Measurements from ENCODE around the gene PPCS. TPM values are rescaled to one million over a fixed set of nuclear protein-coding genes. Genes with fewer than 3 reads are reported as not detected.
A peak's percentile ranks its signal among the peaks of the same experiment; 100 is the strongest.

The PPCS gene
- total and polyA plus RNA-seq, 2 experiments from 2014 or later: 66.8 to 106 TPM

- no peak for DNase-seq
- TF ChIP-seq EZH2phosphoT487 (IDR thresholded peaks at IDR 0.05; ENCODE audit: insufficient read depth, low read depth): no peak
- no peak for TF ChIP-seq EZH2 (IDR thresholded peaks at IDR 0.05; ENCODE audit: insufficient read depth, poor library complexity, severe bottlenecking)
Observed at GRCh38 chr1:42434340-42434739, 22.0 kb upstream of the PPCS start.

GRCh38 chr1:42439940-42440339 lies 16.4 kb upstream of the PPCS start:
- no peak overlapping the region for H3K4me2 ChIP-seq (ENCODE audit: unreplicated experiment)
- WGBS, 2 experiments (ENCODE audit: low coverage in 1 of 2, low lambda C conversion rate in 2 of 2, missing lambda C conversion rate in 2 of 2): 26 to 31% methylated on average over 2 of the region's 2 CpGs
- TF ChIP-seq EZH2 (IDR thresholded peaks at IDR 0.05; ENCODE audit: insufficient read depth, poor library complexity, severe bottlenecking) (no peak), EZH2phosphoT487 (IDR thresholded peaks at IDR 0.05; ENCODE audit: insufficient read depth, low read depth) (no peak)

More at GRCh38 chr1:42434340-42434739, 22.0 kb upstream of the PPCS start:
- H3K36me3 ChIP-seq (ENCODE audit: low read depth): no peaks in the 10 kb centered on the region
- no peak overlapping the region for H3K27ac ChIP-seq
- no peaks in the 10 kb centered on the region for H3K9me2 ChIP-seq (ENCODE audit: insufficient read depth)
- H4K20me1 ChIP-seq (ENCODE audit: insufficient read depth): no peaks in the 10 kb centered on the region
- WGBS, 2 experiments (ENCODE audit: low coverage in 1 of 2, low lambda C conversion rate in 2 of 2, missing lambda C conversion rate in 2 of 2): 76 to 79% methylated on average over 4 of the region's 4 CpGs
- in situ Hi-C loops (cut with MboI): no loop called here
- H3K9me3 ChIP-seq (ENCODE audit: low read depth): no peaks in the 10 kb centered on the region
- no peak overlapping the region for H3K4me3 ChIP-seq
- H2AFZ ChIP-seq: no peak overlapping the region
- H3K79me2 ChIP-seq (ENCODE audit: insufficient read depth): no peaks in the 10 kb centered on the region
- no peak overlapping the region for H3K4me2 ChIP-seq (ENCODE audit: unreplicated experiment)
- no peak overlapping the region for H3K9ac ChIP-seq
- H3K27me3 ChIP-seq (replicated peaks; ENCODE audit: insufficient read depth): no peaks in the 10 kb centered on the region
- peaks cover 15% of the 10 kb centered on the region for H3F3A ChIP-seq (ENCODE audit: insufficient read depth)
- H3K4me1 ChIP-seq (ENCODE audit: insufficient read depth): peaks cover 18% of the 10 kb centered on the region

GRCh38 chr1:42442662-42443061 lies 13.7 kb upstream of the PPCS start:
- DNase-seq: no peak
- H3K4me2 ChIP-seq (ENCODE audit: unreplicated experiment): no peak overlapping the region
- in situ Hi-C loops (cut with MboI): no loop called here
- H3K27ac ChIP-seq: no peak overlapping the region
- H3K9ac ChIP-seq: no peak overlapping the region
- H2AFZ ChIP-seq: no peak overlapping the region
- H3K4me1 ChIP-seq (ENCODE audit: insufficient read depth): 0 out of 2 replicates have a peak, but pooled peaks cover 3% of the 10 kb centered on the region
- no peaks in the 10 kb centered on the region for H4K20me1 ChIP-seq (ENCODE audit: insufficient read depth)
- H3K9me2 ChIP-seq (ENCODE audit: insufficient read depth): no peaks in the 10 kb centered on the region
- no peak overlapping the region for H3K4me3 ChIP-seq
- no peaks in the 10 kb centered on the region for H3K36me3 ChIP-seq (ENCODE audit: low read depth)
- no peaks in the 10 kb centered on the region for H3K79me2 ChIP-seq (ENCODE audit: insufficient read depth)
- H3K9me3 ChIP-seq (ENCODE audit: low read depth): no peaks in the 10 kb centered on the region
- TF ChIP-seq EZH2 (IDR thresholded peaks at IDR 0.05; ENCODE audit: insufficient read depth, poor library complexity, severe bottlenecking) (no peak), EZH2phosphoT487 (IDR thresholded peaks at IDR 0.05; ENCODE audit: insufficient read depth, low read depth) (no peak)
- H3F3A ChIP-seq (ENCODE audit: insufficient read depth): peaks cover 12% of the 10 kb centered on the region
- whole genome bisulfite sequencing, 2 experiments (ENCODE audit: low coverage in 1 of 2, low lambda C conversion rate in 2 of 2, missing lambda C conversion rate in 2 of 2): 32 to 37% methylated on average over 2 of the region's 2 CpGs
- H3K27me3 ChIP-seq (replicated peaks; ENCODE audit: insufficient read depth): no peaks in the 10 kb centered on the region

More at GRCh38 chr1:42439940-42440339, 16.4 kb upstream of the PPCS start:
- DNase-seq: peak; percentile 85
- H3K9me3 ChIP-seq (ENCODE audit: low read depth): no peaks in the 10 kb centered on the region
- H3K4me3 ChIP-seq: no peak overlapping the region
- no peaks in the 10 kb centered on the region for H3K9me2 ChIP-seq (ENCODE audit: insufficient read depth)
- H4K20me1 ChIP-seq (ENCODE audit: insufficient read depth): no peaks in the 10 kb centered on the region
- no peak overlapping the region for H3K27ac ChIP-seq
- H3K27me3 ChIP-seq (replicated peaks; ENCODE audit: insufficient read depth): no peaks in the 10 kb centered on the region
- H3K79me2 ChIP-seq (ENCODE audit: insufficient read depth): no peaks in the 10 kb centered on the region
- in situ Hi-C loops (cut with MboI): no loop called here
- no peak overlapping the region for H2AFZ ChIP-seq
- no peak overlapping the region for H3K9ac ChIP-seq
- H3F3A ChIP-seq (ENCODE audit: insufficient read depth): peaks cover 12% of the 10 kb centered on the region
- H3K4me1 ChIP-seq (ENCODE audit: insufficient read depth): 0 out of 2 replicates have a peak, but pooled peaks cover 3% of the 10 kb centered on the region
- H3K36me3 ChIP-seq (ENCODE audit: low read depth): no peaks in the 10 kb centered on the region

- Histone ChIP-seq H3F3A (ENCODE audit: insufficient read depth) (no peaks in the 10 kb centered on the region), H2AFZ (no peak overlapping the region), H3K36me3 (ENCODE audit: low read depth) (no peaks in the 10 kb centered on the region), H4K20me1 (ENCODE audit: insufficient read depth) (no peaks in the 10 kb centered on the region), H3K27ac (no peak overlapping the region), H3K27me3 (replicated peaks; ENCODE audit: insufficient read depth) (no peaks in the 10 kb centered on the region), H3K4me1 (ENCODE audit: insufficient read depth) (no peaks in the 10 kb centered on the region), H3K9me2 (ENCODE audit: insufficient read depth) (no peaks in the 10 kb centered on the region), H3K4me3 (no peak overlapping the region), H3K9ac (no peak overlapping the region), H3K79me2 (ENCODE audit: insufficient read depth) (no peaks in the 10 kb centered on the region), H3K9me3 (ENCODE audit: low read depth) (no peaks in the 10 kb centered on the region), H3K4me2 (ENCODE audit: unreplicated experiment) (no peak overlapping the region)
- DNase-seq: no peak
- in situ Hi-C loops (cut with MboI): no loop called here
- TF ChIP-seq EZH2 (IDR thresholded peaks at IDR 0.05; ENCODE audit: insufficient read depth, poor library complexity, severe bottlenecking): no peak
- TF ChIP-seq EZH2phosphoT487 (IDR thresholded peaks at IDR 0.05; ENCODE audit: insufficient read depth, low read depth): no peak
Observed at GRCh38 chr1:42449256-42449655, 7.1 kb upstream of the PPCS start.

GRCh38 chr1:42450061-42450460 lies 6.3 kb upstream of the PPCS start:
- Histone ChIP-seq H2AFZ (no peak overlapping the region), H3K9me2 (ENCODE audit: insufficient read depth) (no peaks in the 10 kb centered on the region), H3K9ac (no peak overlapping the region), H3F3A (ENCODE audit: insufficient read depth) (no peaks in the 10 kb centered on the region), H3K4me1 (ENCODE audit: insufficient read depth) (no peaks in the 10 kb centered on the region), H3K9me3 (ENCODE audit: low read depth) (no peaks in the 10 kb centered on the region), H4K20me1 (ENCODE audit: insufficient read depth) (no peaks in the 10 kb centered on the region), H3K27ac (no peak overlapping the region), H3K4me2 (ENCODE audit: unreplicated experiment) (no peak overlapping the region), H3K79me2 (ENCODE audit: insufficient read depth) (no peaks in the 10 kb centered on the region), H3K27me3 (replicated peaks; ENCODE audit: insufficient read depth) (no peaks in the 10 kb centered on the region), H3K4me3 (no peak overlapping the region), H3K36me3 (ENCODE audit: low read depth) (no peaks in the 10 kb centered on the region)
- no peak for DNase-seq
- in situ Hi-C loops (cut with MboI): no loop called here
- TF ChIP-seq EZH2 (IDR thresholded peaks at IDR 0.05; ENCODE audit: insufficient read depth, poor library complexity, severe bottlenecking): no peak
- WGBS, 2 experiments (ENCODE audit: low coverage in 1 of 2, low lambda C conversion rate in 2 of 2, missing lambda C conversion rate in 2 of 2): 44 to 61% methylated on average over 1 of the region's 1 CpG

Measured in GM23248 (cell line).